Measurements from ENCODE around the gene FSIP1. TPM values are rescaled to one million over a fixed set of nuclear protein-coding genes. Genes with fewer than 3 reads are reported as not detected.

FSIP1 gene
- polyA plus RNA-seq, 3 donors, result 0.10 to 0.48 (median 0.21) TPM

- H3K9ac ChIP-seq (ENCODE audit: insufficient read depth, low read length, poor library complexity, severe bottlenecking), result no peak overlapping the region
- no peaks in the 10 kb centered on the region for H3K79me2 ChIP-seq (ENCODE audit: insufficient read depth, low read length)
- intact Hi-C loops (cut with micrococcal nuclease), result no loop called here
Observed at GRCh38 chr15:39738998-39739397, 43.6 kb downstream of the FSIP1 start.

GRCh38 chr15:39737196-39737550, 45.5 kb downstream of the FSIP1 start:
- no peak overlapping the region for H3K27ac Mint-ChIP-seq
- WGBS (ENCODE audit: insufficient coverage), result 90% methylated on average over 3 of the region's 4 CpGs
- H2AFZ ChIP-seq (ENCODE audit: insufficient read depth, low read depth, low read length, poor library complexity, severe bottlenecking), result no peak overlapping the region

More at GRCh38 chr15:39738998-39739397, 43.6 kb downstream of the FSIP1 start:
- Mint-ChIP-seq H3K27me3 (ENCODE audit: low read depth in 3 of 3) (peaks cover 0 to 2% (median 0%) of the 10 kb centered on the region in 3 donors), H3K4me1 (no peaks in the 10 kb centered on the region), H3K4me3 (no peak overlapping the region), H3K27ac (no peak overlapping the region), H3K36me3 (no peaks in the 10 kb centered on the region), H3K9me3 (no peaks in the 10 kb centered on the region)
- TF ChIP-seq CTCF (IDR thresholded peaks at IDR 0.05), result no peak
- no peak overlapping the region for H3K4me2 ChIP-seq (replicated peaks; ENCODE audit: extremely low read depth, low read length, poor library complexity, severe bottlenecking)
- H3K4me1 ChIP-seq (ENCODE audit: control insufficient read depth in 1 of 2, insufficient read depth in 2 of 2, low read length in 2 of 2), result no peaks in the 10 kb centered on the region
- H3K27me3 ChIP-seq (ENCODE audit: control insufficient read depth in 2 of 2, insufficient read depth in 2 of 2, low read length in 2 of 2), result no peaks in the 10 kb centered on the region
- H3K36me3 ChIP-seq (replicated peaks in 1 of 2; ENCODE audit: control insufficient read depth in 1 of 2, insufficient read depth in 2 of 2, low read length in 2 of 2), result no peaks in the 10 kb centered on the region
- H3K27ac ChIP-seq (ENCODE audit: low read depth in 1 of 2, low read length in 2 of 2), result no peak overlapping the region
- H3K4me3 ChIP-seq (replicated peaks in 1 of 3; ENCODE audit: low read depth in 2 of 3, low read length in 3 of 3), result no peak overlapping the region
- H2AFZ ChIP-seq (ENCODE audit: insufficient read depth, low read depth, low read length, poor library complexity, severe bottlenecking), result no peak overlapping the region
- no peaks in the 10 kb centered on the region for H3K9me3 ChIP-seq (replicated peaks in 1 of 2; ENCODE audit: control insufficient read depth in 1 of 2, insufficient read depth in 1 of 2, low read length in 2 of 2)
- no peak for DNase-seq
- no peaks in the 10 kb centered on the region for H4K20me1 ChIP-seq (ENCODE audit: insufficient read depth, low read length)
- 92% methylated on average over 2 of the region's 3 CpGs for WGBS (ENCODE audit: insufficient coverage)

More at GRCh38 chr15:39737196-39737550, 45.5 kb downstream of the FSIP1 start:
- intact Hi-C loops (cut with micrococcal nuclease), result no loop called here
- Histone ChIP-seq H3K27me3 (ENCODE audit: control insufficient read depth in 2 of 2, insufficient read depth in 2 of 2, low read length in 2 of 2) (no peaks in the 10 kb centered on the region), H3K4me3 (replicated peaks in 1 of 3; ENCODE audit: low read depth in 2 of 3, low read length in 3 of 3) (no peak overlapping the region), H3K27ac (ENCODE audit: low read depth in 1 of 2, low read length in 2 of 2) (no peak overlapping the region), H3K9ac (ENCODE audit: insufficient read depth, low read length, poor library complexity, severe bottlenecking) (no peak overlapping the region), H3K9me3 (replicated peaks in 1 of 2; ENCODE audit: control insufficient read depth in 1 of 2, insufficient read depth in 1 of 2, low read length in 2 of 2) (no peaks in the 10 kb centered on the region), H3K4me2 (replicated peaks; ENCODE audit: extremely low read depth, low read length, poor library complexity, severe bottlenecking) (no peak overlapping the region), H3K4me1 (ENCODE audit: control insufficient read depth in 1 of 2, insufficient read depth in 2 of 2, low read length in 2 of 2) (no peaks in the 10 kb centered on the region), H3K79me2 (ENCODE audit: insufficient read depth, low read length) (no peaks in the 10 kb centered on the region), H3K36me3 (replicated peaks in 1 of 2; ENCODE audit: control insufficient read depth in 1 of 2, insufficient read depth in 2 of 2, low read length in 2 of 2) (no peaks in the 10 kb centered on the region), H4K20me1 (ENCODE audit: insufficient read depth, low read length) (no peaks in the 10 kb centered on the region)
- DNase-seq, result no peak
- no peaks in the 10 kb centered on the region for H3K9me3 Mint-ChIP-seq
- no peaks in the 10 kb centered on the region for H3K36me3 Mint-ChIP-seq
- H3K4me1 Mint-ChIP-seq, result no peaks in the 10 kb centered on the region
- TF ChIP-seq CTCF (IDR thresholded peaks at IDR 0.05), result no peak
- no peak overlapping the region for H3K4me3 Mint-ChIP-seq
- peaks cover 0 to 2% (median 0%) of the 10 kb centered on the region in 3 donors for H3K27me3 Mint-ChIP-seq (ENCODE audit: low read depth in 3 of 3)

All from CD14-positive monocyte (primary cell).